GM19099 (cell line): ENCODE data around the gene PDE6C.

Experiments
- POLR2A ChIP-seq: IDR thresholded peaks from 3 replicates; pipeline ENCODE4 v1.6.1; 2011; ENCODE audit warnings: low read depth; ENCODE audit not compliant: insufficient read length; ENCODE audit errors: extremely low read depth

The PDE6C gene

DNA sequence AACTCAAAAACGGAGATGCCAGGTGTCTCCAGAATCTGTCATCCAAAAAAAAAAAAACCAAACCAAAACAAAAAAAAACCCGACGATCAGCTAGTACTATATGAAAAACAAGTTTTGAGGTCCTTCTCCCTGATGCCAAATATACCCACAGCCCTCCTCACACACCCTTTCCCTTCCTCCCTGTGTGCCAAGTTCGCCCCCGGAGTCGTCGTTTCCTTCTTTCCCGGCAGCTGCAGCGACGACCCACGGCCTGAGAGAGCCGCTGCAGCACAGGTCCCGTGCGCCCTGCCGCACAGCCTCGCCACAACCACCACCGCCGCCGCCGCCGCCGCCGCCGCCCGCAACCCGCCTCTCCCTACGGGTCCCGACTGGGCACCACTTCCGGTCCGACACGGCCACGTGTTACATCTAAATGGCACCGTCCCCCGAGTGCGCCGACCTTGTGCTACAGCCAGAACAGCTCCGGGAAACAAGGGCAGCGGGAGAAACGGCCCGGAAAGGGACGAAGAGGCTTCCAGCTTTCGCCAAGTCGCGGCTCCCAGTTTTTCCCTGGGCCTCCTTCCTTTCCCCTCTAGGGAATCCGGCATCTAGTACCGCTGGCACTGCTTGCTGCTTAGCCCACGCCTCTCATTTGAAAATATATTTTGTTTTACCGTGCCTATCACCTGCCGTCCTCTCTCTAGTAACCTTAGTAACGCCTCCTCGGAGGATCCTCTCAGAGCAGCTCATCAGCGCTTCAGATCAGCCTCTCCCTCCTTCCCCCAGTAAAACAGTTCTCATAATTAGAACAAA is 90.1 kb downstream of the PDE6C start, which contains the start of gene FRA10AC1:
TSS of gene FRA10AC1 (minus strand) at position 383 of the 792 bp plus-strand sequence. CDS start 2,486 bp downstream, outside the sequence.
- TF ChIP-seq POLR2A: peak; percentile 76

GRCh38 chr10:93703066-93703465 is 90.7 kb downstream of the PDE6C start:
- TF ChIP-seq POLR2A: no peak

- no peak for TF ChIP-seq POLR2A
Measured at GRCh38 chr10:93703841-93704240, 91.5 kb downstream of the PDE6C start.

GRCh38 chr10:93704451-93704850 is 92.1 kb downstream of the PDE6C start:
- TF ChIP-seq POLR2A: no peak

DNA sequence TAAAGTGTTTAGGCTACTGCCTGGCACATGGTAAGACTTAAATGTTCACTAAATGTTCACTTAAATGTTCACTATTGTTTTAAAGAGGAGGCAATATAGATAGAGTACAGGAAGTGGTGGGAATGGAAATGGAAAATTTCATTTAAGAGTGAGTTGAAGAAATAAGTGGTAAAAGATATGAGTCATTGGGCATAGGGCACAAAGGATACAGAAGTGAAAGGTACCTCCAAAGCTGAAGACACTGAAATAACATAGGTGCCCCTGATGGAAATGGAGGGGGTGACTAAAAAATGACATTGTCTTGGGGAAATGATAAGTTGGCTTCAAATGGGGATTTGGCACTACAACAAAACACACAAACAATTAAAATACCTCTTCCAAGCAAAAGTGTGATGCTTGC is 95.3 kb downstream of the PDE6C start:
- TF ChIP-seq POLR2A: no peak

DNA sequence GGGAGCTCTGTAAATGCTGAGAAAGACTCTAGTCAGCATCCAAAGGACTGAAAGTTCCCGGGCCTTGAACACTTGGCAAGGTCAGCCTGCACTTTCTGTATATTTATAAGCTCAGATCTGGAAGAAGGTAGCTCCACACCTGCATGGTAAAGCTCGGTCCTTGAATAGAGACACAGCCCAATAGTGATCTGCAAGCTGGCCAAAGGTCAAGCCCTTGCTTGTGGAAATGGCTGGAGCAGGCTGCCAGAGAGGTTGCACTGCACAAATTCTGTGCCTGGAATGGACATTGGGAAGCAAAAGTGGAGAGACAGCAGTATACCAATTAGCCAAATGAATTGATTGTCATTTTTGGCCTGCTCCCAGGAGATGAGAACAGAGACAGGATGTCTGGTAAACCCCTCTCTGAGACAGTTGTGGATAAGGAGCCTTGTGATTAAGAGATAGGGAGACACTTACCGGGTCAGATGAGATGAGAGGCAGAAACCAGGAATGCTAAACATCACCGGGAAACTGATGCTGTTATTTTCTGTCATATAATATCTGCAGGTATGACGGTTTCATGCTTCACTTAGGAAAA is 98.1 kb downstream of the PDE6C start:
- TF ChIP-seq POLR2A: no peak

DNA sequence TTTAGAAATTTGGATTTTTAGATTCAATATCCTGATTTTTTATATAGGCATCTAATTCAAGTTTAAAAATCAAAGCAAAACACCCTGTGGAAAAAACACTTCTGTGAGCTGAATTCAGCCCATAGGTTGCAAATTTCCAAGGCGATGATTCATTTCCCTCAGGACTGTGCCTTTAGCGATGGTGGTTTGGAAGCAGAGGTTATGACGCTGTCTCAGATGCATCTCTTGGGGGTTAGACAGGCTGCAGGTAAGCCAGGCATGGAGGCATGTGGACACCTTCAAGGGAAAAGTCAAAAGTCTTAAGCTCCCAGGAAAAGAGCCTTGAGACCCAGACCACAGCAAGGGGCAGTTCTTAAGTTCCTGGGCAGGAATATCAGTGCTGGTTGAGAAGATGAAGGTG is 99.6 kb downstream of the PDE6C start:
- TF ChIP-seq POLR2A: no peak

DNA sequence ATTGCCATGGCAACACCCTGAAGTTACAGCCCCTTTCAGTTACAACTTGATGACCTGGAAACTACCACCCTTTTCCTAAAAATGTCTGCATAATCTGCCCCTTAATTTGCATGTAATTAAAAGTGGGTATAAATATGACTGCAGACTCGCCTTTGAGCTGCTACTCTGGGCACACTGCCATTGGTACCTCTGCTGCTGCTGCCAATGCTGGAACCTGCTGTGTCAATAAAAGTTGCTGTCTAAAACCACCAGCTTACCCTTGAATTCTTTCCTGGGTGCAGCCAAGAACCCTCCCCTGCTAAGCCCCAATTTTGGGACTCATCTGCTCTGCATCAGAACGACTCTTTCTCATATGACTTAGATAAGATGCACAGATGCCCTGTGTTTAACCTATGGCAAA is 100.3 kb downstream of the PDE6C start:
- TF ChIP-seq POLR2A: no peak

- no peak for TF ChIP-seq POLR2A
Measured at GRCh38 chr10:93715345-93715744, 103.0 kb downstream of the PDE6C start.
